Bronchial epithelial cell (primary cell): Measurements from ENCODE around the gene SUGCT. TPM values are rescaled to one million over a fixed set of nuclear protein-coding genes. Genes with fewer than 3 reads are reported as not detected.

Source experiments
- DNase-seq: peaks from one replicate; pipeline ENCODE4 v3.0.0-alpha.2; 2010; ENCODE audit warnings: low read depth
- FAIRE-seq: peaks from 2 replicates; lab custom pipeline; 2011; peaks lifted over from hg19 to GRCh38; lab: Jason Lieb, UNC
- H3K27me3 ChIP-seq: 2 replicates; pipeline ENCODE4 v1.5.1; 2011; ENCODE audit warnings: low read length; ENCODE audit not compliant: control insufficient read depth, insufficient read depth
- H3K36me3 ChIP-seq: 2 replicates; pipeline ENCODE4 v1.5.1; 2011; ENCODE audit warnings: low read length; ENCODE audit not compliant: control insufficient read depth, insufficient read depth
- H3K4me3 ChIP-seq: 2 replicates; pipeline ENCODE4 v1.5.1; 2011; ENCODE audit warnings: mild to moderate bottlenecking, low read depth, low read length, control low read depth
- total RNA-seq: library from RNA; depleted of rRNA; stranded (reverse); fragments of >200 nt; gene quantifications from 2 replicates; pipeline ENCODE4 v1.2.1, GENCODE V29; 2014
- TF ChIP-seq, protein P1 (sequence below): IDR thresholded peaks from 2 replicates; pipeline ENCODE4 v1.5.1; 2011; ENCODE audit warnings: mild to moderate bottlenecking, moderate library complexity, low read length, control low read depth, inconsistent platforms; ENCODE audit not compliant: insufficient read depth, severe bottlenecking

Gene SUGCT
- total RNA-seq, 1 donor from 2014 or later = 7.4 TPM

DNA sequence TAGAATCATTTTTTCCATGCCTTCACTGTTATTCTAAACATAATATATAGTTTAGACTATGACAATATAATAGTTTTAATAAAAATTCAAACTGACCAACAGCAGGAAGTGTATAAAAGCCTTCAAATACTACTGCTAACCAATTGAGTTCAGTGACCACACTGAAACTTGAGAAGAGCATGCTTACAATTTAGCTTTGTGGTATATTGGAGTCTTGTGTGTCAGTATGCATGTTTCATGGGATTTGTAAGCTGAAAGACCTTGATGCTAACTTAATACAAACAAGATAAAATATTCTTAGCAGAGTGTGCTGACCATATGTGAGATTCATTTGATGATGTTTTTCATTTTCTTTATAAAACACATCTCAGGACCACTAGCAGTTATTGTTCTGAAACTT is 395.5 kb downstream of the SUGCT start:
- no peaks in the 10 kb centered on the region for H3K36me3 ChIP-seq
- DNase-seq (no peak), FAIRE-seq (no peak)
- no peaks in the 10 kb centered on the region for H3K27me3 ChIP-seq
- H3K4me3 ChIP-seq = no peak overlapping the region
- TF ChIP-seq, protein P1, sequence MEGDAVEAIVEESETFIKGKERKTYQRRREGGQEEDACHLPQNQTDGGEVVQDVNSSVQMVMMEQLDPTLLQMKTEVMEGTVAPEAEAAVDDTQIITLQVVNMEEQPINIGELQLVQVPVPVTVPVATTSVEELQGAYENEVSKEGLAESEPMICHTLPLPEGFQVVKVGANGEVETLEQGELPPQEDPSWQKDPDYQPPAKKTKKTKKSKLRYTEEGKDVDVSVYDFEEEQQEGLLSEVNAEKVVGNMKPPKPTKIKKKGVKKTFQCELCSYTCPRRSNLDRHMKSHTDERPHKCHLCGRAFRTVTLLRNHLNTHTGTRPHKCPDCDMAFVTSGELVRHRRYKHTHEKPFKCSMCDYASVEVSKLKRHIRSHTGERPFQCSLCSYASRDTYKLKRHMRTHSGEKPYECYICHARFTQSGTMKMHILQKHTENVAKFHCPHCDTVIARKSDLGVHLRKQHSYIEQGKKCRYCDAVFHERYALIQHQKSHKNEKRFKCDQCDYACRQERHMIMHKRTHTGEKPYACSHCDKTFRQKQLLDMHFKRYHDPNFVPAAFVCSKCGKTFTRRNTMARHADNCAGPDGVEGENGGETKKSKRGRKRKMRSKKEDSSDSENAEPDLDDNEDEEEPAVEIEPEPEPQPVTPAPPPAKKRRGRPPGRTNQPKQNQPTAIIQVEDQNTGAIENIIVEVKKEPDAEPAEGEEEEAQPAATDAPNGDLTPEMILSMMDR = no peak

DNA sequence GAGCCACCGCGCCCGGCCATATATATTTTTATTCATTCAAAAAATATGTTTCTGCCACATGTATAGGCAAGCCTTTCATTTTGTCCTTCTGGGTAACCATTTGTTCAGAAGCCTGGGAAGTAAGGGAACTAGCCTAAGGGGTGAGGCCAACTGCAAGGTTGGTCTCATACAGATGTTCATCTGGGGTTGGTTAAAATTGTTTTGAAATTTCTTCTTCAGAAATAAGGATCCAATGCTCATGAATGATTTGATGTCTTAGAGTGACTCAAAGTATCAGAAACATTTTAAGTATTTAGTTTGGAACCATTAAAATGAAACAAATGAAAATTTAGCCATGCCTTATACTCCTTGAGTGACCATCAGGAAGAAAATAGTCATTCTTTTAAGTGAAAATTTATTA is 397.2 kb downstream of the SUGCT start:
- H3K36me3 ChIP-seq = no peaks in the 10 kb centered on the region
- no peak overlapping the region for H3K4me3 ChIP-seq
- FAIRE-seq (no peak), DNase-seq (no peak)
- no peaks in the 10 kb centered on the region for H3K27me3 ChIP-seq
- TF ChIP-seq, protein P1 = no peak

DNA sequence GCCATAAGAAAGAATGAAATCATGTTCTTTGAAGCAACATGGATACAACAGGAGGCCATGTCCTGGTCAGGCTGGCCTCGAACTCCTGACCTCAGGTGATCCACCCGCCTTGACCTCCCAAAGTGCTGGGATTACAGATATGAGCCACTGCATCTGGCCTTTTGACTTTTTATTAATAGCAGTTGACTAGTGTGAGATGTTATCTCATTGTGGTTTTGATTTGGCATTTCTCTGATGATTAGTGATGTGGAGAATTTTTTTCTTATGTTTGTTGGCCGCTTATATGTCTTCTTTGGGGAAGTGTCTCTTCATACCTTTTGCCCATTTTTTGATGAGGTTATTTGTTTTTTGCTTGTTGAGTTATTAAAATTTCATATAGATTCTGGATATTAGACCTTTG is 400.9 kb downstream of the SUGCT start:
- Histone ChIP-seq H3K4me3 (no peak overlapping the region), H3K27me3 (no peaks in the 10 kb centered on the region), H3K36me3 (no peaks in the 10 kb centered on the region)
- FAIRE-seq (no peak), DNase-seq (no peak)
- TF ChIP-seq, protein P1 = no peak

DNA sequence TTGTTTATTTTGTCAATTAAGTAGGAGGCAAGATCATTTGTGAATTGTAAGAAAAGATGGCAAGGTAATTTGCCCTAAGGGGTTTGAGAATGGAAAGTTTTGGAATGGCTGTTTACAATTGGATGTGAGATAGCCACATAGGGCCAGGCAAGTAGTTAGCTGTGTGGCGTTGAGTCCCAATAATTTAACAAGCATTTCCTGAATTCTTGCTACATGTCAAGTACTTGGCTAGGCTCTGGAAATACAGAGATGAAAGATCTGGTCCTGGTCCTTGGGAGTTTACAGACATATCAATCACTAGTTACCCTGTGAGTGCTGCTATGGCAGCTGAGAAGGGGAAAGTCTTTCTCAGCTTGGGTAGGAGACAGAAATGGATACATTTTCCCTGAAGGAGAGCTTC is 401.6 kb downstream of the SUGCT start:
- DNase-seq = no peak
- TF ChIP-seq, protein P1 = no peak
- Histone ChIP-seq H3K36me3 (no peaks in the 10 kb centered on the region), H3K27me3 (no peaks in the 10 kb centered on the region), H3K4me3 (no peak overlapping the region)
- no peak for FAIRE-seq

DNA sequence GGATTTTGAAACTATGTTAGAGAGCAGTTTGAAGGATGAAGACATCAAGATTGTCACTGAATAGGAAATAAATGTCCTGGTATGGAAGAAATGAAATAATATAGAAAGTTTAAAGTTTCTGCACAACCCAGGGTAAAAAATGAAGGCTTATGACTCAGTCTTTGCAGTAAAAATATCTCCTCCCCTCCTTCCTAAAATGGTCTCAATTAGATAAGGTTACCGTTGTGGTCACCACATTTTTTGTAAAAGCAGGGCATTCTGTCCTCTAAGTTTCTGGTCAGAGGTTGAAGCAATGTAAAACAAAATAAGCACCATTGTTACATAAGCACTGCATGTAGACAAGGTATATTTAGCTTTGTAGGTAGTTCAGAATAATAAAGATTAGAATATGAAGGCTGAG is 403.5 kb downstream of the SUGCT start:
- Histone ChIP-seq H3K4me3 (no peak overlapping the region), H3K36me3 (no peaks in the 10 kb centered on the region), H3K27me3 (no peaks in the 10 kb centered on the region)
- DNase-seq (no peak), FAIRE-seq (no peak)
- TF ChIP-seq, protein P1 = no peak

DNA sequence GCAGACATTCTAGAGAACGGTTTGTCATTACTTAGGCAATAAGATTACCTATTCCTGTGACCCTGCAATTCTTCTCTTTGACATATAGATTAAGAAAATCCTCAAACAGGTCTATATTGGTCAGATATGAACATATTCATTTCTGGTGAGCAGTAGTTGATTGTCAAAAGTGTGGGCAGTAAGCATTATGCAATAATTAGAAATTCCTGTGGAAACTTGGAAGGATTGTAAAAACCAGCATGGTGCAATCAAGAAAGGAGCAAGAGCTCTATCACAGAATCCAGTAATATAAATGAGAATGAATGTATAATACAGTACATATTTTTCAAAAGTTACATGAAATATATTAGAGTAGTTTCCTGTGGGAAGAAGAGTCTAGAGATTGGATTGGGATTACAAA is 406.5 kb downstream of the SUGCT start:
- DNase-seq (peak; percentile 1), FAIRE-seq (no peak)
- TF ChIP-seq, protein P1 = no peak
- no peak overlapping the region for H3K4me3 ChIP-seq
- no peaks in the 10 kb centered on the region for H3K36me3 ChIP-seq
- H3K27me3 ChIP-seq = no peaks in the 10 kb centered on the region
